GM19324 (cell line): Measurements from ENCODE around the gene ADH5.
"Not testable (repeated sequence)": the region's sequence is repeated elsewhere in the genome, so short reads cannot be mapped to it uniquely, and the experiment has no call there.

Experiments
- ATAC-seq: cut with Tn5 transposase; IDR thresholded peaks from one replicate; pipeline ENCODE4 v1.9.1; 2021; ENCODE audit warnings: mild to moderate bottlenecking, moderate library complexity; ENCODE audit not compliant: unreplicated experiment, low FRiP score

The ADH5 gene

GRCh38 chr4:99088481-99089365, at the start of gene ADH5:
Gene ADH5, minus strand, starts transcription at chr4:99088788. Its CDS starts 88 bp downstream, at chr4:99088700.
- ATAC-seq = peak; percentile 94

- ATAC-seq = no peak
These were observed 47.7 kb upstream of the ADH5 start for GRCh38 chr4:99136329-99136728.

- no peak for ATAC-seq
These were observed 47.1 kb upstream of the ADH5 start for GRCh38 chr4:99135541-99136162.

GRCh38 chr4:99134586-99134985, 46.0 kb upstream of the ADH5 start:
- no peak for ATAC-seq

- no peak for ATAC-seq
These were observed 42.8 kb upstream of the ADH5 start for GRCh38 chr4:99131378-99131777.

- ATAC-seq = no peak
These were observed 37.8 kb upstream of the ADH5 start for GRCh38 chr4:99126376-99126775.

- no peak for ATAC-seq
These were observed 32.4 kb upstream of the ADH5 start for GRCh38 chr4:99121008-99121407.

GRCh38 chr4:99120501-99120900, 31.9 kb upstream of the ADH5 start:
- ATAC-seq = no peak

- no peak for ATAC-seq
These were observed 29.5 kb upstream of the ADH5 start for GRCh38 chr4:99117876-99118693.

GRCh38 chr4:99117122-99117841, 28.7 kb upstream of the ADH5 start:
- not testable (repeated sequence) for ATAC-seq

- not testable (repeated sequence) for ATAC-seq
These were observed 20.7 kb upstream of the ADH5 start for GRCh38 chr4:99109286-99109685.

- no peak for ATAC-seq
These were observed 15.6 kb upstream of the ADH5 start for GRCh38 chr4:99104153-99104552.

GRCh38 chr4:99103166-99103565, 14.6 kb upstream of the ADH5 start:
- ATAC-seq = no peak

GRCh38 chr4:99102634-99103033, 14.0 kb upstream of the ADH5 start:
- no peak for ATAC-seq

- ATAC-seq = no peak
These were observed 12.3 kb upstream of the ADH5 start for GRCh38 chr4:99100876-99101275.

- not testable (repeated sequence) for ATAC-seq
These were observed 11.2 kb upstream of the ADH5 start for GRCh38 chr4:99099814-99100213.

GRCh38 chr4:99099311-99099710, 10.7 kb upstream of the ADH5 start:
- ATAC-seq = no peak

- ATAC-seq = not testable (repeated sequence)
These were observed 3.3 kb upstream of the ADH5 start for GRCh38 chr4:99091841-99092240.

- ATAC-seq = no peak
These were observed 2.6 kb upstream of the ADH5 start for GRCh38 chr4:99091216-99091575.

GRCh38 chr4:99090481-99091215, 2.1 kb upstream of the ADH5 start:
- ATAC-seq = no peak
